Panc1 (cell line): ENCODE data around the gene PRKAA1. TPM values are rescaled to one million over a fixed set of nuclear protein-coding genes. Genes with fewer than 3 reads are reported as not detected.

Experiments used
- ATAC-seq: fragments of 200-7000 bp; cut with Tn5 transposase; 2 replicates; pipeline ENCODE4 v1.9.1; 2020; ENCODE audit warnings: mild to moderate bottlenecking, moderate library complexity
- BruUV-seq: library from RNA; stranded (reverse); fragments of 400-500 nt; replicated peaks from 2 replicates; lab custom pipeline; 2021; lab: Mats Ljungman, UMichigan
- CTCF ChIA-PET: fragments of 300-600 bp; sonication (Branson Sonifier 250); formaldehyde crosslinking; loops from one replicate; lab custom pipeline; 2022; ENCODE audit warnings: antibody characterized with exemption; lab: Charles Lee
- POLR2A ChIA-PET: fragments of 300-600 bp; sonication (Branson Sonifier 250); formaldehyde crosslinking; loops from one replicate; lab custom pipeline; 2022; ENCODE audit warnings: antibody characterized with exemption; lab: Charles Lee
- DNase-seq: peaks from one replicate; pipeline ENCODE4 v3.0.0-alpha.2; 2010; ENCODE audit warnings: low read depth, low spot score
- H3K27ac ChIP-seq: 2 replicates; pipeline ENCODE4 v1.5.1; 2011; ENCODE audit warnings: mild to moderate bottlenecking, low read length, inconsistent platforms
- H3K27me3 ChIP-seq: fragments of 200-500 bp; sonication (Bioruptor generic); 2 replicates; pipeline ENCODE4 v1.6.0; 2014; ENCODE audit warnings: low read length, inconsistent platforms; ENCODE audit not compliant: control insufficient read depth, insufficient read depth
- H3K36me3 ChIP-seq: fragments of 200-500 bp; sonication (Bioruptor generic); 2 replicates; pipeline ENCODE4 v1.5.1; 2014; ENCODE audit warnings: inconsistent platforms, mild to moderate bottlenecking, low read length, moderate library complexity; ENCODE audit not compliant: control insufficient read depth, insufficient read depth
- H3K4me1 ChIP-seq: 2 replicates; pipeline ENCODE4 v1.5.1; 2011; ENCODE audit warnings: inconsistent platforms, mild to moderate bottlenecking, low read length, moderate library complexity; ENCODE audit not compliant: control insufficient read depth, insufficient read depth
- H3K4me3 ChIP-seq, 2 experiments: 2 replicates each; pipeline ENCODE4 v1.5.1; 2011 to 2012; ENCODE audit warnings: low read depth in 2 of 2, low read length in 2 of 2, mild to moderate bottlenecking in 2 of 2, inconsistent platforms in 1 of 2, moderate library complexity in 1 of 2
- H3K9me3 ChIP-seq: fragments of 200-500 bp; sonication (Bioruptor generic); 2 replicates; pipeline ENCODE4 v1.5.1; 2014; ENCODE audit warnings: low read depth, mild to moderate bottlenecking, inconsistent platforms, low read length, moderate library complexity; ENCODE audit not compliant: control insufficient read depth, insufficient read depth
- POLR2AphosphoS5 ChIP-seq: IDR thresholded peaks from 2 replicates; pipeline ENCODE4 v1.6.1; 2012; ENCODE audit warnings: mild to moderate bottlenecking, low read depth, low read length, moderate library complexity
- SIN3A ChIP-seq: IDR thresholded peaks from 2 replicates; pipeline ENCODE4 v1.6.1; 2012; ENCODE audit warnings: low read depth, mild to moderate bottlenecking, low read length, moderate library complexity, borderline replicate concordance; ENCODE audit not compliant: insufficient read depth
- TCF7L2 ChIP-seq: IDR thresholded peaks from 2 replicates; pipeline ENCODE4 v1.6.1; 2011; ENCODE audit warnings: mild to moderate bottlenecking, low read depth, low read length, inconsistent platforms
- in situ Hi-C: cut with HindIII; loops from 2 replicates; pipeline ENCODE4 v1.10.0; 2016; ENCODE audit warnings: low sequenced_read_pairs, low pct_unique_long_range_greater_than_20kb
- intact Hi-C: fragments of 100-400 bp; cut with micrococcal nuclease; formaldehyde crosslinking; loops from one replicate; pipeline ENCODE4 v1.10.0; 2022; ENCODE audit not compliant: unreplicated experiment
- total RNA-seq: library from RNA; stranded (reverse); gene quantifications from one replicate; pipeline ENCODE4 v1.2.1, GENCODE V29; 2021; ENCODE audit not compliant: unreplicated experiment
- TF ChIP-seq, protein P1 (sequence below), 2 experiments: IDR thresholded peaks; 2 replicates each; pipeline ENCODE4 v1.6.1; 2011 to 2012; ENCODE audit warnings: low read depth in 2 of 2, control low read depth in 1 of 2, low read length in 1 of 2, mild to moderate bottlenecking in 1 of 2, moderate library complexity in 1 of 2; ENCODE audit not compliant: insufficient read depth in 1 of 2
- TF ChIP-seq, protein P2 (sequence below): fragments of 450-650 bp; IDR thresholded peaks from 2 replicates; pipeline ENCODE4 v1.5.1; 2017; ENCODE audit warnings: mild to moderate bottlenecking

The PRKAA1 gene
- total RNA-seq, 1 experiment from 2014 or later = 75.8 TPM

DNA sequence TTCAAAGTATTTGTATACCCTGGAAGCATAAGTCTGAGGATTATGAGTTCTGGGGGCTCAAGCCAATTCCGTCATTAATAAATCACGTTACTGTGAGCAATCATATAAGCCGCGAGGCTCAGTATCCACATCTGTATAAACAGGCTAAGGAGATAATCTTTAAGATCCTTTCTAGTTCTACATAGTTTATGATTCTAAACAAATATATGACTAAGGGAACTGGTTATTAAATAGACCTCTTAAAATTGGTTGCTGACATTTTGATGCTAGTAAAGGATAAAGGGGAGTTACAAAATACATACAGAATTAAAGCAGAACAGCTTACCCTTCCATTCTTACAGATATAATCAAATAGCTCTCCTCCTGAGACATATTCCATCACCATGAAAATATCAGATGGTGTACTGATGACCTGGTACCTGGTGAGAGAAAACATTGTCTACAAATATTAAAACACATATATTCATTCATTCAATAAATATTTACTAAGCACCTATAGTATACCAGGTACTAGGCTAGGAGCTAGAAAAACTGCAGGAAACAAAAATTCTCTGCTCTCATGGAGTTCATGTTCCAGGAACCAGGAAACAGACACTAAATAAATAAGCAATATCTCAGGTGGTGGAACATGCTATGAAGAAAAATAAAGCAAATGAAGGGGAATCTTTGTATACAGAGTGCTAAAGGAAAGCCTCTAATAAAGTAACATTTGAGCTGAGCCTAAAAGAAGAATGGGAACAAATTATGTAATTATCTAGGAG is 22.9 kb downstream of the PRKAA1 start:
- intact Hi-C loops (no loop called here), in situ Hi-C loops (no loop called here)
- DNase-seq (no peak), ATAC-seq (no peak)
- H3K4me1 ChIP-seq = peaks cover 14% of the 10 kb centered on the region
- CTCF ChIA-PET = no interaction called here
- H3K27me3 ChIP-seq = no peaks in the 10 kb centered on the region
- H3K9me3 ChIP-seq = no peaks in the 10 kb centered on the region
- POLR2A ChIA-PET = interaction anchor here (0.6 kb wide), 1 partner anchor 30 kb away, joined by 3 read pairs; no protein-coding TSS in a partner anchor
- TF ChIP-seq POLR2AphosphoS5 = no peak
- TF ChIP-seq, protein P1, sequence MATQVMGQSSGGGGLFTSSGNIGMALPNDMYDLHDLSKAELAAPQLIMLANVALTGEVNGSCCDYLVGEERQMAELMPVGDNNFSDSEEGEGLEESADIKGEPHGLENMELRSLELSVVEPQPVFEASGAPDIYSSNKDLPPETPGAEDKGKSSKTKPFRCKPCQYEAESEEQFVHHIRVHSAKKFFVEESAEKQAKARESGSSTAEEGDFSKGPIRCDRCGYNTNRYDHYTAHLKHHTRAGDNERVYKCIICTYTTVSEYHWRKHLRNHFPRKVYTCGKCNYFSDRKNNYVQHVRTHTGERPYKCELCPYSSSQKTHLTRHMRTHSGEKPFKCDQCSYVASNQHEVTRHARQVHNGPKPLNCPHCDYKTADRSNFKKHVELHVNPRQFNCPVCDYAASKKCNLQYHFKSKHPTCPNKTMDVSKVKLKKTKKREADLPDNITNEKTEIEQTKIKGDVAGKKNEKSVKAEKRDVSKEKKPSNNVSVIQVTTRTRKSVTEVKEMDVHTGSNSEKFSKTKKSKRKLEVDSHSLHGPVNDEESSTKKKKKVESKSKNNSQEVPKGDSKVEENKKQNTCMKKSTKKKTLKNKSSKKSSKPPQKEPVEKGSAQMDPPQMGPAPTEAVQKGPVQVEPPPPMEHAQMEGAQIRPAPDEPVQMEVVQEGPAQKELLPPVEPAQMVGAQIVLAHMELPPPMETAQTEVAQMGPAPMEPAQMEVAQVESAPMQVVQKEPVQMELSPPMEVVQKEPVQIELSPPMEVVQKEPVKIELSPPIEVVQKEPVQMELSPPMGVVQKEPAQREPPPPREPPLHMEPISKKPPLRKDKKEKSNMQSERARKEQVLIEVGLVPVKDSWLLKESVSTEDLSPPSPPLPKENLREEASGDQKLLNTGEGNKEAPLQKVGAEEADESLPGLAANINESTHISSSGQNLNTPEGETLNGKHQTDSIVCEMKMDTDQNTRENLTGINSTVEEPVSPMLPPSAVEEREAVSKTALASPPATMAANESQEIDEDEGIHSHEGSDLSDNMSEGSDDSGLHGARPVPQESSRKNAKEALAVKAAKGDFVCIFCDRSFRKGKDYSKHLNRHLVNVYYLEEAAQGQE (IDR thresholded peaks at IDR 0.05; ENCODE audit: insufficient read depth in 1 of 2, low read depth in 2 of 2, low read length in 1 of 2) = no peak
- peak overlapping the region; percentile 49 for H3K27ac ChIP-seq
- H3K36me3 ChIP-seq = peaks cover 25% of the 10 kb centered on the region
- no peak overlapping the region for H3K4me3 ChIP-seq
- no TSS peak for BruUV-seq

- TF ChIP-seq, protein P2, sequence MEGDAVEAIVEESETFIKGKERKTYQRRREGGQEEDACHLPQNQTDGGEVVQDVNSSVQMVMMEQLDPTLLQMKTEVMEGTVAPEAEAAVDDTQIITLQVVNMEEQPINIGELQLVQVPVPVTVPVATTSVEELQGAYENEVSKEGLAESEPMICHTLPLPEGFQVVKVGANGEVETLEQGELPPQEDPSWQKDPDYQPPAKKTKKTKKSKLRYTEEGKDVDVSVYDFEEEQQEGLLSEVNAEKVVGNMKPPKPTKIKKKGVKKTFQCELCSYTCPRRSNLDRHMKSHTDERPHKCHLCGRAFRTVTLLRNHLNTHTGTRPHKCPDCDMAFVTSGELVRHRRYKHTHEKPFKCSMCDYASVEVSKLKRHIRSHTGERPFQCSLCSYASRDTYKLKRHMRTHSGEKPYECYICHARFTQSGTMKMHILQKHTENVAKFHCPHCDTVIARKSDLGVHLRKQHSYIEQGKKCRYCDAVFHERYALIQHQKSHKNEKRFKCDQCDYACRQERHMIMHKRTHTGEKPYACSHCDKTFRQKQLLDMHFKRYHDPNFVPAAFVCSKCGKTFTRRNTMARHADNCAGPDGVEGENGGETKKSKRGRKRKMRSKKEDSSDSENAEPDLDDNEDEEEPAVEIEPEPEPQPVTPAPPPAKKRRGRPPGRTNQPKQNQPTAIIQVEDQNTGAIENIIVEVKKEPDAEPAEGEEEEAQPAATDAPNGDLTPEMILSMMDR = no peak; the same call in 1 of the 2 replicates
- TF ChIP-seq SIN3A (no peak), POLR2AphosphoS5 (no peak), TCF7L2 (no peak)
- TF ChIP-seq, protein P1 (IDR thresholded peaks at IDR 0.05; ENCODE audit: insufficient read depth in 1 of 2, low read depth in 2 of 2, low read length in 1 of 2) = no peak
- peaks cover 27% of the 10 kb centered on the region for H3K36me3 ChIP-seq
- ChIA-PET POLR2A (no interaction called here), CTCF (no interaction called here)
- ATAC-seq (no peak), DNase-seq (no peak)
- H3K27me3 ChIP-seq = no peaks in the 10 kb centered on the region
- peaks cover 14% of the 10 kb centered on the region for H3K4me1 ChIP-seq
- no peak overlapping the region for H3K27ac ChIP-seq
- H3K4me3 ChIP-seq = no peak overlapping the region
- no TSS peak for BruUV-seq
- H3K9me3 ChIP-seq = no peaks in the 10 kb centered on the region
- intact Hi-C loops = no loop called here
- in situ Hi-C loops = no loop called here
Measured at GRCh38 chr5:40774623-40775022, 23.6 kb downstream of the PRKAA1 start.
